ENCODE measurements around the gene TSTD1. TPM values are rescaled to one million over a fixed set of nuclear protein-coding genes. Genes with fewer than 3 reads are reported as not detected.

Gene TSTD1
- 12.4 TPM for total RNA-seq (2013)
- polyA plus RNA-seq, result 10 to 100 TPM in 2 of 3 donors, 1 to 10 TPM in 1; 9.9 to 20.3 (median 11.8) TPM
- polyA minus RNA-seq, result 2.1 and 4.9 TPM in 2 replicates
- 0.08 to 3.9 (median 1.3) reads per million in 11 experiments for total RNA-seq

- peak within 1 kb of the TSS; percentile 81 for H3K4me2 ChIP-seq (replicated peaks; ENCODE audit: extremely low read depth, low read length, poor library complexity, severe bottlenecking)
- H3K4me1 Mint-ChIP-seq, result peaks cover 36% of the 10 kb centered on the region
These were observed at the start of gene TSTD1 for GRCh38 chr1:161038523-161039153. Gene TSTD1 (minus strand): TSS chr1:161038964. CDS start chr1:161038889, 75 bp downstream.

GRCh38 chr1:161086457-161086856 lies 47.7 kb upstream of the TSTD1 start:
- Histone ChIP-seq H3K79me2 (ENCODE audit: insufficient read depth, low read length) (no peaks in the 10 kb centered on the region), H2AFZ (ENCODE audit: insufficient read depth, low read depth, low read length, poor library complexity, severe bottlenecking) (no peak overlapping the region), H3K36me3 (replicated peaks in 1 of 2; ENCODE audit: control insufficient read depth in 1 of 2, insufficient read depth in 2 of 2, low read length in 2 of 2) (no peaks in the 10 kb centered on the region), H3K9me3 (replicated peaks in 1 of 2; ENCODE audit: control insufficient read depth in 1 of 2, insufficient read depth in 1 of 2, low read length in 2 of 2) (no peaks in the 10 kb centered on the region), H3K4me3 (replicated peaks in 1 of 3; ENCODE audit: low read depth in 2 of 3, low read length in 3 of 3) (no peak overlapping the region), H4K20me1 (ENCODE audit: insufficient read depth, low read length) (no peaks in the 10 kb centered on the region), H3K27ac (ENCODE audit: low read depth in 1 of 2, low read length in 2 of 2) (no peak overlapping the region), H3K4me2 (replicated peaks; ENCODE audit: extremely low read depth, low read length, poor library complexity, severe bottlenecking) (no peak overlapping the region), H3K9ac (ENCODE audit: insufficient read depth, low read length, poor library complexity, severe bottlenecking) (no peak overlapping the region), H3K4me1 (ENCODE audit: control insufficient read depth in 1 of 2, insufficient read depth in 2 of 2, low read length in 2 of 2) (peaks cover 46 to 58% of the 10 kb centered on the region in 2 donors), H3K27me3 (ENCODE audit: control insufficient read depth in 2 of 2, insufficient read depth in 2 of 2, low read length in 2 of 2) (no peaks in the 10 kb centered on the region)
- H3K27ac Mint-ChIP-seq, result peak overlapping the region in 3 of 7 donors; percentile 44 to 84 (median 83)
- H3K9me3 Mint-ChIP-seq, result no peaks in the 10 kb centered on the region
- intact Hi-C loops (cut with micrococcal nuclease), result no loop called here
- no peak for DNase-seq
- 100% methylated on average over 2 of the region's 4 CpGs for WGBS (ENCODE audit: insufficient coverage)
- TF ChIP-seq CTCF (IDR thresholded peaks at IDR 0.05), result no peak
- peaks cover 1 to 3% (median 2%) of the 10 kb centered on the region in 3 donors for H3K27me3 Mint-ChIP-seq (ENCODE audit: low read depth in 3 of 3)
- peaks cover 64% of the 10 kb centered on the region for H3K4me1 Mint-ChIP-seq
- peaks cover 3 to 8% of the 10 kb centered on the region in 2 donors for H3K36me3 Mint-ChIP-seq
- H3K4me3 Mint-ChIP-seq, result no peak overlapping the region

More at GRCh38 chr1:161038523-161039153, at the start of gene TSTD1:
- Mint-ChIP-seq H3K36me3 (peaks cover 42 to 64% of the 10 kb centered on the region in 2 donors), H3K27ac (peak within 1 kb of the TSS; percentile 62 to 90 (median 77)), H3K4me3 (peak within 1 kb of the TSS; percentile 82 to 88), H3K9me3 (no peaks in the 10 kb centered on the region), H3K27me3 (ENCODE audit: low read depth in 3 of 3) (no peaks in the 10 kb centered on the region)
- H3K9me3 ChIP-seq (replicated peaks in 1 of 2; ENCODE audit: control insufficient read depth in 1 of 2, insufficient read depth in 1 of 2, low read length in 2 of 2), result no peaks in the 10 kb centered on the region
- peaks cover 29% of the 10 kb centered on the region for H3K79me2 ChIP-seq (ENCODE audit: insufficient read depth, low read length)
- intact Hi-C loops (cut with micrococcal nuclease), result no loop called here
- peaks cover 48% of the 10 kb centered on the region for H4K20me1 ChIP-seq (ENCODE audit: insufficient read depth, low read length)
- no peaks in the 10 kb centered on the region for H3K27me3 ChIP-seq (ENCODE audit: control insufficient read depth in 2 of 2, insufficient read depth in 2 of 2, low read length in 2 of 2)
- WGBS (ENCODE audit: insufficient coverage), result under 1% methylated on average over 54 of the region's 54 CpGs
- peaks cover 20 to 27% of the 10 kb centered on the region in 2 donors for H3K4me1 ChIP-seq (ENCODE audit: control insufficient read depth in 1 of 2, insufficient read depth in 2 of 2, low read length in 2 of 2)
- peaks cover 41 to 53% of the 10 kb centered on the region in 2 donors for H3K36me3 ChIP-seq (replicated peaks in 1 of 2; ENCODE audit: control insufficient read depth in 1 of 2, insufficient read depth in 2 of 2, low read length in 2 of 2)
- peak within 1 kb of the TSS; percentile 54 for H3K9ac ChIP-seq (ENCODE audit: insufficient read depth, low read length, poor library complexity, severe bottlenecking)
- H2AFZ ChIP-seq (ENCODE audit: insufficient read depth, low read depth, low read length, poor library complexity, severe bottlenecking), result peak within 1 kb of the TSS; percentile 71
- TF ChIP-seq CTCF (IDR thresholded peaks at IDR 0.05), result no peak
- peak within 1 kb of the TSS; percentile 35 to 73 (median 44) for H3K4me3 ChIP-seq (replicated peaks in 1 of 3; ENCODE audit: low read depth in 2 of 3, low read length in 3 of 3)
- peak; percentile 30 to 41 (median 40) for DNase-seq
- peak within 1 kb of the TSS; percentile 10 to 61 for H3K27ac ChIP-seq (ENCODE audit: low read depth in 1 of 2, low read length in 2 of 2)

Data from CD14-positive monocyte (primary cell).